GM20431 (cell line): ENCODE results near the gene MTMR3.

ENCODE experiments used
- in situ Hi-C: fragments of 300-500 bp; cut with MseI, MboI; formaldehyde crosslinking; loops from one replicate; pipeline ENCODE4 v1.15.0; 2020; ENCODE audit warnings: low sequenced_read_pairs; ENCODE audit not compliant: unreplicated experiment

MTMR3 gene

GRCh38 chr22:29867260-29867659 is 15.7 kb upstream of the MTMR3 start:
- in situ Hi-C loops, result no loop called here

- in situ Hi-C loops, result no loop called here
Measured at GRCh38 chr22:29867851-29868250, 15.1 kb upstream of the MTMR3 start.

- in situ Hi-C loops, result no loop called here
Measured at GRCh38 chr22:29870574-29870973, 12.4 kb upstream of the MTMR3 start.

GRCh38 chr22:29871684-29872083 is 11.3 kb upstream of the MTMR3 start:
- in situ Hi-C loops, result no loop called here

- in situ Hi-C loops, result no loop called here
Measured at GRCh38 chr22:29872144-29872893, 10.7 kb upstream of the MTMR3 start.

- in situ Hi-C loops, result no loop called here
Measured at GRCh38 chr22:29872989-29873388, 10.0 kb upstream of the MTMR3 start.

GRCh38 chr22:29873943-29874342 is 9.0 kb upstream of the MTMR3 start:
- in situ Hi-C loops, result no loop called here

GRCh38 chr22:29877620-29878019 is 5.4 kb upstream of the MTMR3 start:
- in situ Hi-C loops, result no loop called here

GRCh38 chr22:29879753-29880152 is 3.2 kb upstream of the MTMR3 start:
- in situ Hi-C loops, result no loop called here

- in situ Hi-C loops, result no loop called here
Measured at GRCh38 chr22:29882716-29883044, 294 bp upstream of the MTMR3 start.

GRCh38 chr22:29883775-29884097 is 762 bp downstream of the MTMR3 start:
- in situ Hi-C loops, result no loop called here

GRCh38 chr22:29885610-29886009 is 2.6 kb downstream of the MTMR3 start:
- in situ Hi-C loops, result no loop called here

- in situ Hi-C loops, result no loop called here
Measured at GRCh38 chr22:29886596-29886995, 3.6 kb downstream of the MTMR3 start.

- in situ Hi-C loops, result no loop called here
Measured at GRCh38 chr22:29887358-29887757, 4.4 kb downstream of the MTMR3 start.

GRCh38 chr22:29890760-29891159 is 7.8 kb downstream of the MTMR3 start:
- in situ Hi-C loops, result no loop called here

GRCh38 chr22:29892315-29893156 is 9.6 kb downstream of the MTMR3 start:
- in situ Hi-C loops, result no loop called here

GRCh38 chr22:29901354-29901753 is 18.4 kb downstream of the MTMR3 start:
- in situ Hi-C loops, result no loop called here

GRCh38 chr22:29903371-29903770 is 20.4 kb downstream of the MTMR3 start:
- in situ Hi-C loops, result no loop called here

- in situ Hi-C loops, result no loop called here
Measured at GRCh38 chr22:29904020-29904419, 21.0 kb downstream of the MTMR3 start.

- in situ Hi-C loops, result no loop called here
Measured at GRCh38 chr22:29907753-29908515, 25.0 kb downstream of the MTMR3 start.

GRCh38 chr22:29912141-29912540 is 29.2 kb downstream of the MTMR3 start:
- in situ Hi-C loops, result no loop called here
